Activated CD4-positive, alpha-beta T cell treated with anti-CD3 and anti-CD28 coated beads, Interleukin-10, Interleukin-2, amounts not matched to agents 100 ng/mL and 50 ng/mL, durations not matched to agents 16 hours and 8 hours (primary cell): Measurements from ENCODE around the gene B4GALNT2.
"Not testable (repeated sequence)": the region's sequence is repeated elsewhere in the genome, so short reads cannot be mapped to it uniquely, and the experiment has no call there.

Experiments
- DNase-seq: peaks from one replicate; pipeline ENCODE4 v3.0.0-alpha.2; 2020

Gene B4GALNT2

DNA sequence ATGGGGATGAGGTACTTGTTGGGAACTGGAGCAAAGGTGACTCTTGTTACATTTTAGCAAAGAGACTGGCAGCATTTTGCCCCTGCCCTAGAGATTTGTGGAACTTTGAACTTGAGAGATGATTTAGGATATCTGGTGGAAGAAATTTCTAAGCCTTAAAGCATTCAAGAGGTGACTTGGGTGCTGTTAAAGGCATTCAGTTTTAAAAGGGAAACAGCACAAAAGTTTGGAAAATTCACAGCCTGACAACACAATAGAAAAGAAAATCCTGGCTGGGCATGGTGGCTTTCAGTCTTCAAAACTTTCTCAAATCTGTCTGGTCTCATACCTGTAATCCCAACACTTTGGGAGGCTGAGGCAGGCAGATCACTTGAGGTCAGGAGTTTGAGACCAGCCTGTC lies 52.0 kb downstream of the B4GALNT2 start:
- DNase-seq, result not testable (repeated sequence)

DNA sequence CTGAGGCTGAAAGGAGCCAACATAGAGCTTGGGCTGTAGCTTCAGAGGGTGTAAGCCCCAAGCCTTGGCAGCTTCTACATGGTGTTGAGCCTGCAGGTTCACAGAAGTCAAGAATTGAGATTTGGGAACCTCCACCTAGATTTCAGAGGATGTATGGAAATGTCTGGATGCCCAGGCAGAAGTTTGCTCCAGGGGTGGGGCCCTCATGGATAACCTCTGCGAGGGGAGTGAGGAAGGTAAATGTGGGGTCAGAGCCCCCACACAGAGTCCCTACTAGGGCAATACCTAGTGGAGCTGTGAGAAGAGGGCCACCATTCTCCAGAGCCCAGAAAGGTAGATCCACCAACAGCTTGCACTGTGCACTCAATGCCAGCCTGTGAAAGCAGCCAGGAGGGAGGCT lies 52.8 kb downstream of the B4GALNT2 start:
- not testable (repeated sequence) for DNase-seq

GRCh38 chr17:49187301-49187700 lies 54.7 kb downstream of the B4GALNT2 start:
- DNase-seq, result no peak

- DNase-seq, result no peak
Measured at GRCh38 chr17:49190932-49191331, 58.4 kb downstream of the B4GALNT2 start.

GRCh38 chr17:49191409-49191916 lies 58.9 kb downstream of the B4GALNT2 start:
- peak; percentile 86 for DNase-seq

- DNase-seq, result peak; percentile 90
Measured at GRCh38 chr17:49191917-49192741, 59.6 kb downstream of the B4GALNT2 start.

GRCh38 chr17:49193513-49194296 lies 61.1 kb downstream of the B4GALNT2 start:
- peak; percentile 55 for DNase-seq

DNA sequence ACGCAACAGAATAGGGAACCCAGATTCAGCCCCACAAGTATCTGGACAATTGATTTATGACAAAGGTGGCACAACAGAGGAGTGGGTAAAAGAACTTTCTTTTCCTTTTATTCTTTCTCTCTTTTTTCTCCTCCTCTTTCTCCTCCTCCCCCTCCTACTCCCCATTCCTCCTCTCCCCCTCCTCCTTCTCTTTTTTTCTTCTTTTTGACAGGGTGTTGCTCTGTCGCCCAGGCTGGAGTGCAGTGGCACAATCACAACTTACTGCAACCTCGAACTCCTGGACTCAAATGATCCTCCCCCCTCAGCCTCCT lies 61.7 kb downstream of the B4GALNT2 start:
- no peak for DNase-seq

DNA sequence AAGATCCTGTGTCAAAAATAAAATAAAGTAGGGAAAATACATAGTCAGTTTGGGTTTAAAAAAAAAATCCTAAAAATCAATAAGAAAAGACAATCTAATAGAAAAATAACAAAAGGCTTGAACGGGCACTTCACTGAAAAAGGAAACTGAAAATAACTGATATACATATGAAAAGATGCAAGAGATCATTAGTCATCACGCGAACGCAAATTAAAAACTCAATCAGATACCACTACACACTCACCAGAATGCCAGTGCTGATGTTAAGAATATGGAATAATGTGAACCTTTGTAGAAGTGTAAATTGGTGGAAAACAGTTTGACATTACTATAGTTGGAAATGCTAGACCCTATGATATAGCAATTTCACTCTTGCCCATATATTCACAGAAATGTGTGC lies 63.2 kb downstream of the B4GALNT2 start:
- peak; percentile 59 for DNase-seq

- no peak for DNase-seq
Measured at GRCh38 chr17:49196520-49196919, 64.0 kb downstream of the B4GALNT2 start.

GRCh38 chr17:49197346-49197998 lies 64.9 kb downstream of the B4GALNT2 start:
- no peak for DNase-seq

DNA sequence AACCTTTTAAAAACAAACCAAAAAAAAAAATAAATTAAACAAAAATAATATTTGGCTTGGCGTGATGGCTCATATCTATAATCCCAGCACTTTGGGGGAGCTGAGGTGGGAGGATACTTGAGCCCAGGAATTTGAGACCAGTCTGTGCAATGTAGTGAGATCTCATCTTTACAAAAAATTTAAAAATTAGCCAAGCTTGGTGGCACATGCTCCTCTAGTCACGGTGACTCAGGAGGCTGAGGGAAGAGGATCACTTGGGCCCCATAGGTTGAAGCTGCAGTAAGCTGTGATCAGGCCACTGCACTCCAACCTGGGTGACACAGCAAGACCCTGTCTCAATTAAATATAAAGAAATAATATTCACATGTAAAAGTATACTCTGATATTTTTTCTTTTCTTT lies 65.6 kb downstream of the B4GALNT2 start:
- no peak for DNase-seq

GRCh38 chr17:49200423-49201083 lies 68.0 kb downstream of the B4GALNT2 start:
- DNase-seq, result no peak

DNA sequence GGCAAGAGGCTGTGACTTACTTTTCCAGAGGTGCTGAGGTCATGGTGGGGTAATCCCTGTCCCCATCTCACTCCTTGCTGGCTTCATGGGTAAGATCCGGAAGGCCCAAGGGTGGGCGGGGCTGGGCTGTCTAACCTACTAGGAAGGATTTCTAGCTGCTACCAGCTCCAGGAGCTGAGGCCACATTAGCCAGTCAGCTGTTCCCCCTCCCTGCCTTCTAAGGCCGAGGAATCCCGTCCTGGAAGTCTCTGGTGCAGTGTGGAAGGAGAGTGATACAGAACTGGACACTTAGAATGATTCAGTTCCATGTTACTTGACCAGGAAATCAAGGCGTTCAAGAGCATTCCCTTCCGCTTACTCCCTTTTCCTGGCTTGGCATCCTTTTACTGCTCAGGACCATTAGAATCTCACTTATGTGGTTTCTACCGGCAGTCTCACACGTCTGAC lies 68.9 kb downstream of the B4GALNT2 start:
- DNase-seq, result no peak

GRCh38 chr17:49203796-49204195 lies 71.2 kb downstream of the B4GALNT2 start:
- no peak for DNase-seq

DNA sequence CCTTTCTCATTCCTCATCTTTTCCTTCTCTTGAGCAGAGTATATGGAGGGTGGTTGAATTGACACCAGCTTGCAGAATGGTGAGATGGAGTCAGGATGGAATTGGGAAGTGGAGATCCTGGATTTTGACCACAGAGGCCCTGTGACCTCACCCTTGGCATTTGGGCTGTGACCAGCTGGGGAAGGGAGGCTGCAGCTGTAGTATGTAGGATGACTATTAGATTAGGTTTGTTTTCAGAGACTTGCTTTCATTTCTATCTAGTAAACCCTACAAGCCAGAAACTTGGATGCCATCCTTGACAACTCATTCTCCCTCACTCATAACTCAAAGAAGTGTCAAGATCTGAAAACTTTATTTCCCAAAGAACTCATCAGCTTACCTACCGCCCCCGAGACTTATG lies 71.9 kb downstream of the B4GALNT2 start:
- no peak for DNase-seq

GRCh38 chr17:49209061-49209571 lies 76.5 kb downstream of the B4GALNT2 start:
- no peak for DNase-seq

- peak; percentile 90 for DNase-seq
Measured at GRCh38 chr17:49210158-49211029, 77.8 kb downstream of the B4GALNT2 start, which contains the start of the genes ABI3 and GNGT2. TSS of gene ABI3 (plus strand) at chr17:49210707. CDS start at chr17:49210725, 18 bp downstream. TSS of gene GNGT2 (minus strand) at chr17:49210574. CDS start at chr17:49207422, 3,152 bp downstream.

DNA sequence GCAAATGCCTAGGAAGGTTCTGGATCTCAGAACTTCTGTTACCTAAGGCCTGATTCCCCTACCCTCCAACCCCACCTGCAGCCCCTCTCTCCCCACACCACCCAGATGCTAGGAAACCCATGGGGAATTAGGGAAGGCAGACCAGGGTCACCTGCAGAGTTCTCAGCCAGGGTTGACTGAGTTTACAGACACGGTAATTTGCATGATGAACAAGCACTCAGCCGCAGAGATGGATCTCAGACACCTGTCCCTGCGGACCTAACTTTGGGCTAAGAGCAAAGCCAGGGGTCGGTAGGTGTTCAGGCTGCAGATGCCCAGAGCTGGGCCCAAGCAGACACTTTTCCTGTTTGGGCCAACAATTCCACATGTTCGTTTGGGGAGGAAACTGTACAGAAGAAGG lies 80.8 kb downstream of the B4GALNT2 start:
- no peak for DNase-seq

DNA sequence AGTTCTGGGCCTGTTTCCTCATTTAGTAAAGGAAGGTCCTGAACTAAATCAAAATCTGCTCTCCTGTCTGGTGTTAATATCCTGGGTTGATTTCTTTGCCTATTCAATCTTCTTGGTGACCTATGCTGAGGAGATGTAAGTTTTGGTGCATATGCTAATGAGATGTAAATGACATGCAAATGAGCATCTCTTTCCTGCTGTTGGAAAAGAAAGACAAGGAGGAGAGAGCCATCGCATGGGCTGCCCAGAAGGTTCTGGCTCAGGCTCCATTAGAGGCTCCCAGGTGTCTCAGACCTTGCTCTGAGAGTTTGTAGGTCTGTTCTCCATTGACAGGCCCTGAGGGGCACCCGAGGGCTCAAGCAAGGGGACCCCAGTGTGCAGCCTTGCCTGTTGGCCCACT lies 81.3 kb downstream of the B4GALNT2 start:
- no peak for DNase-seq

- no peak for DNase-seq
Measured at GRCh38 chr17:49214676-49215360, 82.2 kb downstream of the B4GALNT2 start.
